NCI-H69 (cell line): ENCODE results near the gene PSMD12.
A peak's percentile ranks its signal among the peaks of the same experiment; 100 is the strongest.

Experiments used
- DNase-seq: peaks from one replicate; lab custom pipeline; 2025; lab: John Stamatoyannopoulos, UW

The PSMD12 gene

DNA sequence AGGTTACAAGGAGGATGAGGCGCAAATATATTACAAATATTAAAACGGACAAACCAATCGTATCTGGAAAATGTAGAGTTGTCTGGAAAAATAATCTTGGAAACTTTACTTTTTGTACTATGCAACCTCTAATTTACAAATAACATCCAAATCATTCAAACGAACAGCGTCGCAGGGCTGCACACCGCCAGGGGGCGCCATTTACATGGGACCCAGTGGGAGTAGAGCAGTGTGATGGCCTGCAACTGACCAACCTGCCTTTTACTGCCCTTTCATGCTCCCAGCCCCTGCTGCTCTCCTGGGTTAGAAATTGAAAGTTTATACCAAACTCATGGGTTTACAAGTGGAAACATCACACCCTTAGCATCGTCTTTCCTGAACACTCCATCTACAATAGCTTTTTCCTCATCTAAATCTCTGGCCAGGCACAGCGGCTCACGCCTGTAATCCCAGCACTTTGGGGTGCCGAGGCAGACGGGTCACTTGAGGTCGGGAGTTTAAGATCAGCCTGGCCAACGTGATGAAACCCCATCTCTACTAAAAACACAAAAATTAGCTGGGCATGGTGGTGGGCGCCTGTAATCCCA, 20.7 kb upstream of the PSMD12 start:
- DNase-seq = peak; percentile 74

DNA sequence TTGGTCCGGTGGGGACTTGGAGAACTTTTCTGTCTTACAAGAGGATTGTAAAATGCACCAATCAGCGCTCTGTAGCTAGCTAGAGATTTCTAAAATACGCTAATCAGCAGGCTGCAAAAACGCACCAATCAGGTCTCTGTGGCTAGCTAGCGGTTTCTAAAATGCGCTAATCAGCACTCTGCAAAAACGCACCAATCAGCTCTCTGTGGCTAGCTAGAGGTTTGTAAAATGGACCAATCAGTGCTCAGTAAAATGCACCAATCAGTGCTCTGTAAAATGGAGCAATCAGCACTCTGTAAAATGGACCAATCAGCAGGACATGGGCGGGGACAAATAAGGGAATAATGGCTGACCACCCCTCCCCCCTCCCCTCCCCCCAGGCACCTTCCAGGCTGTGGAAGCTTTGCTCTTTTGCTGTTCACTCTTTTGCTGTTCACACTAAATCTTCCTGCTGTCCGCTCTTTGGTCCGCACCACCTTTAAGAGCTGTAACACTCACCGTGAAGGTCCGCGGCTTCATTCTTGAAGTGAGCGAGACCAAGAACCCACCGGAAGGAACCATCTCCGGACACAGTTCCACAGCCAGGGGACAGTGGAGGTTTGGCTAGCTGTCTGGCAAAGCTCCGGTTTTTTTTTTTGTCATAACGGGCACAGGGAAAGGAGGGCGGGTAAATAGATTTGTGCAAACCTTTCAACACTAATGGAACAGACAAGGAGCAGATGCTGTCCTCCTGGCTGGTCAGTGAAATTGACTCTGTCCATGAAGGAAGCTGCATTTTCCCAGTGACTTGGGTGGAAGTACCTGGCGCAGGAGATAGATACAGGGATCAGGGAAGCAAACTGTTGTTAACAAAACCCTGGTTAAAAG, 19.0 kb upstream of the PSMD12 start:
- DNase-seq = no peak

DNA sequence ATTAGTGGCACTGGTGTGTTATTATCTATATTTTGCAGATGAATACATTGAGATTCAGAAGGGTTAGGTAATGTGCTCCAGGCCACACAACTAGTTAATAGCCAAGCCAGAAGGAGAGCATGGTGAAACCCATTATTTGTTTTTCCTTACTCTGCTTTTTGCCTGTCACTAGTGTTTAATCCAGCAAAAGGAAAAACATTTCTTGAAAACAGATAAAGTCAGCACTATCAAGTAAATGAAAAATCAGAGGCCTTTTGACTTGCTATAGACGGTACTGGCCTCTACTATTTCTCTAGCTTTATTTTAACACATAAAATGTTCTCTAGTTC, 15.5 kb upstream of the PSMD12 start:
- no peak for DNase-seq

DNA sequence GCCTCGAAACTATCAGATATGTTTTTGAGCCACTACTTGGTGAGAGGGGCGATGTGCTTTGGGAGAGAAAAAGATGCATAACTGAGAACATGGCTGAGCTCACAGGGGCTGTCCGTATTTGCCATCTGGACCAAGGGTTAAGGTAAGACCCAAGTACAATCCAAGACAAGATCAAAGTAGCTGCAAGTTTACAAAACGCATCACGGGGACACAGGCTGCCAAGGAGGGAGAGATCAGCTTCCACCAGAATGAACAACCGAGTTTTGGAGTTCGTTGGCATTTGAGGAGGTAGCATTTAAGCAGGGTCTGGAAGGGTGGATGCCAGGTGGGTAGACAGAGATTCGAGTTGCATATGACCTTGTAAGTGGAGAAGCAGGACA, 12.9 kb upstream of the PSMD12 start:
- DNase-seq = no peak

DNA sequence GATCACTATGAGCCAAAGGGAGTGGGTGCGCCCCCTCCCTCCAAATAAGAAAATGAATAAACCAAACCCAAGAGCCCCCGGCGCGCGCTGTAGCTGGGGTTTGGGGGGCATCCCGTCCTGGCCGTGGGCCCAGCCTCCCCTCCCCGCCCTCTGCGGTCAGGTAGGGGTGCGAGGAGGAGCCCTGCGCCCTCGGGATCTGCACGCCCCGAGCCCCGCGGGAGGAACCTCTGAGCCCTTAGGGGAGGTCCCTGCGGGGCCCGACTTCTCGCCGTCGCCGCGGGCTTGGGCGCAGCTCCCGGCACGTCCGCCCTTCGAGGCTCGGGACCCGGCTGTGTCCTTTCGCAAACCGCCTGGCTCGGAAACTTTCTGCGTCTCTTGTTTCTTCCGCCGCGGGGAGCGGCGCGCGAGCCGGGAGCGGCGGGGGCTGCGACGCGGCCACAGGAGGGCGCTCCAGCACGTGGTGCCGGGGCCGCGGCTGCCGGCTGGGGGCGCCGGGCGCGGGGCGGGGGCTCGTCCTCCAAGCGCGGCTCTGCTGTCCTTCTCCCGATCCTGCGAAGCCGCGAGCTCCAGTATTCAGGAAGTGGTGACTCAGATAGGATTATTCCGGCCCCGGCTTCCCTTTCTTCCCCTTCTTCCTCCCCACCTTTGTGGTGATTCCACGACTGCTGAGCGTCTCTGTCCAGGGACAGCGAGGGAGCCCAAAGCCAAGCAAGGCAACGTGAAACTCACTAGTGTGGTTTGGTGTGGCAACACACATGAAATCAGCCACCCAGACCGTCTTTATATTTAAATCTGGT, 12.3 kb upstream of the PSMD12 start:
- peak; percentile 92 for DNase-seq

DNA sequence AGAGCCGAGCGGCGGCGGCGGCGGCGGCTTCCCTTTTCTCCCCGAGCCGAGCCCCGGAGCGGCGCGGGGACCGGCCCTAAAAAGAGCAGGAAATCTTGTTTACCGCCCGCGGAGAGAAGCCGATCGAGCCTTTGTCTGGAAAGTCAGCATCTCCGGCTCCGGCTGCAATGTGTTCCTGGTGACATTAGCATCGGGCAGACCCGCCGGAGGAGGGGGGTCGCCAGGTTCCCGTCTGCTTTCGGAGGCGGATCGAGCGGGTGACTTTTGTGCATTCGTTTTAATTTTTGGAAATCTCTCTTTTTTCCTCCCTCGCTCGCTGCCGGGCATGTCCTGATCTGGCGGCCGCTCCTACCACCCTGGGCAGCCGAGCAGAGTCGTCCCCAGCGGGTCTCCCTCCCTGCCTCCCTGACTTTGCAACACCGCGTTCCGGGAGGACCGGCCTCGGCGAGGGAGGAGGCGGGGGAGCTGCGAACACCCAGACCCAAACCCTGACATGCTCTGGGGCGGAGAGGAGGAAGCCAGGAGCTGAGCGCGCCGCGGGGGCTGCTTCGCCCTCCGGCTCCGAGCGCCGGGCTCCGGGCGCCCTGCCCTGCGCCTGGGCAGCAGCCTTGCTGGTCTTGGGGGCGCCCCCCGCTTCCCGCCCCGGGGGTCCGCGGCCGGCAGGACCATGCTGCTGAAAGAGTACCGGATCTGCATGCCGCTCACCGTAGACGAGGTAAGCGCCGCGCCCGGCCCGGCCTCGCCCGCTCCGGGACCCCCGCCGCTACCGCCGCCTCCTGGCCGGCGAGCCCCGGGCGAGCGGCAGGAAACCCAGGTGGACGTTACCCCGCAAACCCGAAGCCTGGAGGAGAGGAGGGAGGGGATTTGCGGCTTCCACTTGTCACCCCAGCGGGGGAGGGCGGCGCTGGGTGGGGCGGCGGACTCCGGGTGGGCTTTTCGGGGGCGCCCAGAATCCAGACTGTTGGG, 11.4 kb upstream of the PSMD12 start:
- peak; percentile 80 for DNase-seq

DNA sequence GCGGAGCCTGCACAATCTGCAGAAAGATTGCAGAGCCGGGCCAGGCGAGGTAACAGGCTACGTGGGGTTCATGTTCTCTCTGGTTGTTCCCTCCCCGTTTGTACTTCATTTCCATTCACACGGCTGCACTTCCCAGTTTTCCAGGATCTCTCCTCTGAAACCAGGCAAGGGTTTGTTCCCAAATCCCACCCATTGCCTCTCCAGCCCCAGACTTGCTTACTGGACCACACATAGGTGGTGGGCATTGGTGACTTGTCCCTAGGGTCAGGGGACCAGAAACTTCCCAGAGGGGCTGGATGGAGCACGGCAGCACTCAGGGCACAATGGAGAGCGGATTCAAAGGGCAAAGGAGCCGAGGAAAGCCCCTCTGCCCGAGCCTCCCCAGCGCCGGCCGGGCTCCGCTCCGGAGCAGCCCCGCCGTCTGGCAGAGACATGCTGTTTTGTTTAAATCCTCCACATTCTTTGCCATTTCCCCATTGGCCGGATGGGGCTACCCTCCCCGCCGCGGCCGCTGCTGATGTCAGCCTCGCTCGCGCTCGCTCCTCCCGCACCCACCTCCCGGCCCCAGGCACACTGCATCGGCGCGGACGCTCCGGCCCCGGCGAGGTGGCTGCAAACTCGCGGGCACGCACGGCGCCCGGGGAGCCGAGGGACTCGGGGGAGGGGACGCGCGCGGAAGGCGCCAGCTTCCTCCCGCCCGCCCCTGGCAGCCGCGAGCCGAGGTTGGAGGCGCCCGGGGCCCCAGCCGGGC, 10.5 kb upstream of the PSMD12 start, which contains the start of gene PITPNC1:
Gene PITPNC1 (plus strand): TSS at position 545 of the 751 bp plus-strand sequence.
- peak; percentile 94 for DNase-seq

DNA sequence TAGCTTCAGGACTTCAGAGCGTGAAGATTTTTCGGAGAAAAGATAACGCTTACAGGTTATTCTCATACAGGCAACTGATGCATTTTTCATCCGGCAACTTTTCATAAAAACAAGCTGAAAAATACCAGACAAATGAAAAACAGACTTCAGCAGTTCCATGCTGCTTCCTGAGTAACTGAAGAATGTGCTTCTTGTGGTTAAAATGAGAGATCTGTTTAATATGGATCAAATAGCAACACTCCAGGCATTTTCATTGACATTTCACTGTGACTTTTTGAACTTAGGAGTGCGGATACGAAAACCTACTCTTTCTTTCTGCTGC, 10.0 kb upstream of the PSMD12 start:
- no peak for DNase-seq

DNA sequence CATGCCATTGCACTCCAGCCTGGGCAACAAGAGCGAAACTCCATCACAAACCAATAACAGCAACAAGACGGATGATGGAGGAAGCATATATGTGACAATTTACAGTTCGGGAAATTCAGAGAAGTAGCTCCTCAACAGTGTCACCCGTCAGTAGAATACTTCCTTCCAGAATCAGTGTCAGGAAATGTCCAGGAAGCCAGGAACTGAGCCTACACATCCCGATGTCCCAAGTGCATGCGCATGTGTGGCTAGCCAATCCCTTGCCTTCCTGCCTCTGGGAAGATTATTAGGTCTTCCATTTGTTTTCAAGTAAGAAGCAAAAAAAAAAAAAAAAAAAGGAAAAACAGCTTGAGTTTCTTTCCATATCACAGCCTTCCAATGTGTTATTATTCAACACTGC, 9.3 kb upstream of the PSMD12 start:
- DNase-seq = no peak

DNA sequence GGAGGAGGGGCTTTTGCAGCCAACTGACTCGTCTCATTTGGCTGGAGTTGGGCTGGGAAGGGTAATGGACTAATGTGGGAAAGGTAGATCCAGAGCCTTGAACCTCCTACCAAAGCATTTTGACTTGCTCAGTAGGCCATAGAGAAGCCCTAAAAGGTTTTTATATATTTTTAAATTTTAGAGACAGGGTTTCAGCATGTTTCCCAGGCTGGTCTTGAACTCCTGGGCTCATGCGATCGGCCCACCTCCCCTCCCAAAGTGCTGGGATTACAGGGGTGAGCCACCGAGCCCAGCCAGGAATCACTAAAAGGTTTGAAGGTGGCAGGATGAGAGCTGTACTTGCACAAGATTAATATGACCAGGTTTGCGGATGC, 8.7 kb upstream of the PSMD12 start:
- DNase-seq = no peak

DNA sequence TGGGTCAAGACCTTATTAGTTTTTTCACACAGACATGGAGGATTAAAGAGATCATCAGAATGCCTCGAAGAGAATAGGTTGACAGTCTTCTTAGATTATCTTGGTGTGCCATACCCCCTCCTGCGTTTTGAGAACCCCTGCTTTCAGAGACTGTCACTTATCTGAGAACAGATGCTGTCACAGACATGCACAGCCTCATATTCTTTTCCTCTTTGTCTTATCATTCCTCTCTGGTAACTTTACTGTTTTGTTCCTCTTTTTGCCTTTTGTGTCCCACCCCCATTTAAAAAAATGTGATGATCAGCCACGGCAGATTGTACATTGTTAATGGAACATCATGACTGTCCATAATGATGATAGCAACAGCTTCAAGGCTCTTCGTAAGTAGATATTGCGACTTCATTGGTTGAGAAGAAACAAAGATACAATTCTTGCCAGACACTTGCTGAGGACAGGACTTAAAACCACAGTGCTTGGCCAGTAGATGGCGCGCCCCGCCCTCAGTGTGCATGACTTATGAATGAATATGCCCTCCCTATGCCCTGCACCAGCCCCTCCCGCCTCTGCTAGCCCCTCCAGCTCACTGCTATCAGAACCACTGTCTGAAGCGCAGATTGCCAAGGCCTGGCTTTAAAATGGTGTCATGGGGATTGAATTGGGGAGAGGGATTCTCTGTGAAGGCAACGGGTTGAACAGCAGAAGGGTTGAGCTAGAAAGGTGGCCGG, 8.1 kb upstream of the PSMD12 start:
- peak; percentile 90 for DNase-seq

DNA sequence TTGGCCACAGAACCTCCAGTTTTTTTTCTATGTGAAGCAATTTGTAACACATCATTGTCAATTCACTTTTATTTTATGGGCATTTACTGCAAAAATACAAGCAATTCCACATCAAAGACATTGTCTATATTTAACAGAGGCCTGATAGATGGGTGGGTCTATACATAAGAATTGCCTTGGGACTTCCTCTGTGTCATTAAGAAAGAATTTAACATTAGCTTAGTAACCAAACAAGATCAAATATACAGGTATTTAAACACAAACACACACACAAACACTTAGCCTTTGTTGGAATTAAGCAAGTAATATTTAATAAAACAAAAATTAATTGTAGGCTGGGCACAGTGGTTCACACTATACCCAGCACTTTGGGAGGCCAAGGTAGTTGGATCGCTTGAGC, 6.4 kb upstream of the PSMD12 start:
- no peak for DNase-seq

DNA sequence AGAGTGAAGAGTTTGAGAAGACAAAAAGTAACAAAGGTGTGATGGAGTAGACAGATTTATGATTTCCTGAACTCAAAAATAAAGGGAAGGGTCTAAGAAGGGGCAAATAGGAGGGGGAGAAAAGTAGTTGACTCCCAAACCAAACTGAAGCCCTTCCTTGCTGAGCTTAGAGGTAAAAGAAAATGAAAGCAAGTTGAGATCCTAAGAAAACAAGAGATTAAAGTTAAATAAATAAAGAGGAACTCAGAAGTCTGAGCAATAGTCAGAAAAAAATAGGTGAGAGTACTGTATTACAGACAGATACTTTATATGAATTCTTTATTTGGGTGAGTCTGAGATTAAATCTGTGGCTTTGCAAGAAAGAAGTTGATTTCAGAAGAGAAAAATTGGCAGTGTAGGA, 3.3 kb upstream of the PSMD12 start:
- DNase-seq = no peak

DNA sequence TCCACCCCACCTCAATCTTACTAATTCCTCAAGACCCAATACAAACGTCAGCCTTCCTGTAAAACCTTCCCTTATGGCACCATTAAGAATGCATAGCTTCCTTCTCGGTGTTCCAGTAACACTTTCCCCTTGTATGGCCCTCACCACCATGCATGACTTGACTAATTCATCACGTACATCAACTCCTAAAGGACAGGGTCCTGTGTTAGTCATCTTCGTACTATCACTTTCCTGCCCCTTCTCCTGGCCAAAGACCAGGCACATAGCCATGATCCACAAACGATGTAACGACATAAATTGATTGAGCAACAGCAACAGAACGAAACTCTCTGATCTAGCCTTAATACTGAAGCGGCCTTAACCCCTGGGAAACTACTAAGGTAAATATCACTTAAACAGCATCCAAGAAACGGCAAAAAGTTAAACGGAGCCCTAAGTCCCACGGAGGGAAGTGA, 612 bp downstream of the PSMD12 start:
- DNase-seq = peak; percentile 38

DNA sequence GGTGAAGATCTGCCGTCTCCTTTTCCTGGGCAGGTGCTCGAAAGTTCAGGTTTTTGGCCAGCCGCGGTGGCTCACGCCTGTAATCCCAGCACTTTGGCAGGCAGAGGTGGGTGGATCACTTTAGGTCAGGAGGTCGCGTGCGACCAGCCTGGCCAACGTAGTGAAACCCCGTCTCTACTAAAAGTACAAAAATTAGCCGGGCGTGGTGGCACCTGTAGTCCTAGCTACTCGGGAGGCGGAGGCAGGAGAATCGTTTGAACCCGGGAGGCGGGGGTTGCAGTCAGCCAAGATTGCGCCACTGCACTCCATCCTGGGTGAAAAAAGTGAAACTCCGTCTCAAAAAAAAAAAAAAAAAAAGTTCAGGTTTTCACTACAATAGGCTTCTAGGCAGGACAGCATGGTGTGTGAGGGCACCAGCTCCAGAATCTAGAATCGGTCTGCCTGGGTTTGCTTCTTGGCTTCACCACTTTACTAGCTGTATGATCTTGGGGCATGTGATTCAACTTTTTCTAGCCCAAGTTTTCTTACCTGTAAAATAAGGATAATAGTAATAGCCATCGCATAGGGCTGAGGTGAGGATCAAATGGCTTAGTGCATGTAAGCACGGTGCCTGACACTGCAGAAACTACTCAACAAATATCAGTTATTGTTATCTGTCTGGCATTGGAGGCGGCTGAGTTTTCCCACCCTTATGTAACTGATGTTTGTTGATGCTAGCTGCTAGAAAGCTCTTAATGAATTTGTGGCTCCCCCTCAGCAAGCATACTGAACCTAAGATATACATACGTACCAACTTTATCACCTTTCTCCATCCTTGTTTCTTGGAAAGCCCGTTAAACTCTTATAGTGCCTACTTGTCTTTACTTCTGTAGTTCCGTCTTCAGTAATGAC, 1.3 kb downstream of the PSMD12 start:
- no peak for DNase-seq

DNA sequence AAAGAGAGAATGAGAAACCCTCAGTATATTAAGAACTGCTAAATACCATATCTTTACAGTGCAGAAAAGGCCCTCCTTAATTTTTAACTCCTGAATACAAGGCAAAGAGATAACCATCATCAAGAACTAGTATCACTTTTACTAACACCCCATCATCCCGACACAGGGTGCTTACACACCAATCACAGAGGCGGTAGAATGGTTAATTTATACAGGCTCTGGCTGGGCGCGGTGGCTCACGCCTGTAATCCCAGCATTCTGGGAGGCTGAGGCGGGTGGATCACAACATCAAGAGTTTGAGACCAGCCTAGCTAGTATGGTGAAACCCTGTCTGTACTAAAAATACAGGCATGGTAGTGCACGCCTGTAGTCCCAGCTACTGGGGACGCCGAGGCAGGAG, 4.2 kb downstream of the PSMD12 start:
- no peak for DNase-seq

DNA sequence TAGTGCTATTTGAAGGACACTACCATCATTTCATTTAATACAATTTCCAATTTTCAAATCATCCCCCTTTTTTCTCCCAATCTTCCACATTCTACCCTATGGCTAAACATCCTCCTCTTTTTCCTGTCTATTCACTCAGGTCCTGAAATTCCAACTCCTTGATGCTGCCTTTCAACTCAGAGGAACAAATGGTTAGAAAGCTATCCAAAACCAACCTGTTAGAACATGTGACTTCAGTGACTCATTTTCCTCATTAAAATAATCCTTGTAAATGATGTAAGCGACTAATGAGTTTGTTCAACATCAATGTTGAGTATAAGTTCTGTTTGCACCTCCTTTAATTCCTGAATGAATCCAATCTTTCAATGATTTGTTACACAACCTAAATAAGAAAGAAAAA, 5.5 kb downstream of the PSMD12 start:
- no peak for DNase-seq

DNA sequence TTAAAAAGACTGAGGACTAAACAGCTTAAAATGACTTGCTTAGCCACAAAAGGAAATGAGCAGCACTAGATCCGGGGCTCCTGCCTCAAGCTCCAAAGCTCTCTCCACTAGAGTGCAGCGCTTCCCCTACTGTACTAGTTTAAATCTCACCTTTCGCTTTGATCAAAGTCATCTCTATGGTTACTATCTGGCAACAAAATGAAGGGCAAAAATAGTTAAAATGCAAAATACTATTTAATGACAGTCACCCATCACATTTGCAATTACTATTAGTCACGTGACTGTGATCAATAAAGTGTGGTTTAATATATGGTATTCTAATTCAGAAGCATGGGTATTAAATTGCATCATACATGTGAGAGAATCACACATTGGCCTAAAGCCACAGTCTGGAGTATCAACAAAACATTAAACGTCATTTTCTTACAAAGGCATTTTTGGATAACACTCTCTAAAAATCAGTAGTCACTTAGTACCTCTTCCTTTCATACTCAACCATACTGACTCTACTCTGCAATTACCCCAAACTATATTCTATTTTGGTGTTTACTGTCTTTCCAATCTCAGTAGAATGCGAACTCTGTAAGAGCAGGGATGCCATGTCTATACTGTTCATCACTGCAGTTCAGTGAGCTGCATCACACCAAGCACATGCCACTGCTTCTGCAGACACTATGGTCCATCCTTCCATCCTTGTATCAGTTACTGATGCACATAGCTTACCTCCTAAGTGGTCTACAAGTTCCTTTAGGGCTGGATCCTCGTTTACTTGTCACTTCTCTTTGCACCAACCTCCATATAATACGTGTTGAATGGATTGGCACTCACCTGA, 6.2 kb downstream of the PSMD12 start:
- peak; percentile 21 for DNase-seq

DNA sequence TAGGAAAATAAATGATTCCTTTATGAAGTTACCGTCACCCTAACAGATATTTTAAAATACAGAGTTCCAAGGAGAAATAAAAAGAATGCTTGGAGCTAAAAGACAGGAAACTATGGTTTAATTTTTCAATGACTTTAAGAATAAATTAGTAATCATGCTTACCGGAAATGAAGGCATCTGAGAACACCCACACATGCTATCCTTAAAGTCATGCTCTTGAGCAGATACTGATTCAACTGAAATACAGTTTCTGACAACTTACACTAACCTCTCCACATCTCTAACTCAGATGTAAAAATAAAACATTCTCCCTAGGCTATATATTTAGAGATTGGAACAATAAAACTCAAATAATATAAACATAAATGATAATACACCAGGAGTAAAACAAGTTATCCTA, 7.8 kb downstream of the PSMD12 start:
- DNase-seq = no peak
